PFSK-1 (cell line): ENCODE results near the gene COL5A2.

Source experiments
- POLR2AphosphoS5 ChIP-seq: IDR thresholded peaks from 2 replicates; pipeline ENCODE4 v1.6.1; 2012; ENCODE audit warnings: low read depth, mild to moderate bottlenecking, control low read depth, low read length, moderate library complexity
- TF ChIP-seq, protein P1 (sequence below), 2 experiments: IDR thresholded peaks; 2 replicates each; pipeline versions ENCODE4 v1.6.1 to v1.8.0; 2011 to 2012; ENCODE audit warnings: low read depth in 2 of 2, low read length in 2 of 2, control low read depth in 1 of 2, inconsistent platforms in 1 of 2, mild to moderate bottlenecking in 1 of 2, moderate library complexity in 1 of 2; ENCODE audit not compliant: insufficient read depth in 1 of 2

DNA sequence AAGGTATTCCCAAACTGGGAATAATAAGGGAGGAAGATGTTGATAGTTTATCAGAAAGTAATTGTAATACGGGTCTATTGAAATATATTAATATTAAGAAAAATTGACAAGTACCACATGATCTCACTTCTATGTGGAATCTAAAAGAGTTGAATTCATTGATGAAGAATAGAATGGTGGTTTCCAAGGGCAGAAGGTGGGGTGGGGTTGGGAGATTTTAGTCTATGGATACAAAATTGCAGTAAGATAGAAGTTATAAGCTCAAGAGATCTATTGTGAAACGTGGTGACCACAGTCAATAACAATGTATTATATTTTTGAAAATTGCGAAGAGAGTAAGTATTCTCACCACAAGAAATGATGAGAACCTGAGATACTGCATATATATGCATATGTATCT lies 166.5 kb downstream of the COL5A2 start:
- no peak for TF ChIP-seq POLR2AphosphoS5
- TF ChIP-seq, protein P1, sequence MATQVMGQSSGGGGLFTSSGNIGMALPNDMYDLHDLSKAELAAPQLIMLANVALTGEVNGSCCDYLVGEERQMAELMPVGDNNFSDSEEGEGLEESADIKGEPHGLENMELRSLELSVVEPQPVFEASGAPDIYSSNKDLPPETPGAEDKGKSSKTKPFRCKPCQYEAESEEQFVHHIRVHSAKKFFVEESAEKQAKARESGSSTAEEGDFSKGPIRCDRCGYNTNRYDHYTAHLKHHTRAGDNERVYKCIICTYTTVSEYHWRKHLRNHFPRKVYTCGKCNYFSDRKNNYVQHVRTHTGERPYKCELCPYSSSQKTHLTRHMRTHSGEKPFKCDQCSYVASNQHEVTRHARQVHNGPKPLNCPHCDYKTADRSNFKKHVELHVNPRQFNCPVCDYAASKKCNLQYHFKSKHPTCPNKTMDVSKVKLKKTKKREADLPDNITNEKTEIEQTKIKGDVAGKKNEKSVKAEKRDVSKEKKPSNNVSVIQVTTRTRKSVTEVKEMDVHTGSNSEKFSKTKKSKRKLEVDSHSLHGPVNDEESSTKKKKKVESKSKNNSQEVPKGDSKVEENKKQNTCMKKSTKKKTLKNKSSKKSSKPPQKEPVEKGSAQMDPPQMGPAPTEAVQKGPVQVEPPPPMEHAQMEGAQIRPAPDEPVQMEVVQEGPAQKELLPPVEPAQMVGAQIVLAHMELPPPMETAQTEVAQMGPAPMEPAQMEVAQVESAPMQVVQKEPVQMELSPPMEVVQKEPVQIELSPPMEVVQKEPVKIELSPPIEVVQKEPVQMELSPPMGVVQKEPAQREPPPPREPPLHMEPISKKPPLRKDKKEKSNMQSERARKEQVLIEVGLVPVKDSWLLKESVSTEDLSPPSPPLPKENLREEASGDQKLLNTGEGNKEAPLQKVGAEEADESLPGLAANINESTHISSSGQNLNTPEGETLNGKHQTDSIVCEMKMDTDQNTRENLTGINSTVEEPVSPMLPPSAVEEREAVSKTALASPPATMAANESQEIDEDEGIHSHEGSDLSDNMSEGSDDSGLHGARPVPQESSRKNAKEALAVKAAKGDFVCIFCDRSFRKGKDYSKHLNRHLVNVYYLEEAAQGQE (IDR thresholded peaks at IDR 0.05; ENCODE audit: insufficient read depth in 1 of 2, low read depth in 2 of 2, low read length in 2 of 2) = no peak
